NCI-H2107 treated with DMSO at 0.1 percent for 48 hours (cell line): ENCODE measurements around the gene STARD3.
A peak's percentile ranks its signal among the peaks of the same experiment; 100 is the strongest.
"Not testable (repeated sequence)": the region's sequence is repeated elsewhere in the genome, so short reads cannot be mapped to it uniquely, and the experiment has no call there.

Source experiments
- DNase-seq: peaks from one replicate; lab custom pipeline; 2025; ENCODE audit not compliant: unreplicated experiment; lab: John Stamatoyannopoulos, UW

STARD3 gene

DNA sequence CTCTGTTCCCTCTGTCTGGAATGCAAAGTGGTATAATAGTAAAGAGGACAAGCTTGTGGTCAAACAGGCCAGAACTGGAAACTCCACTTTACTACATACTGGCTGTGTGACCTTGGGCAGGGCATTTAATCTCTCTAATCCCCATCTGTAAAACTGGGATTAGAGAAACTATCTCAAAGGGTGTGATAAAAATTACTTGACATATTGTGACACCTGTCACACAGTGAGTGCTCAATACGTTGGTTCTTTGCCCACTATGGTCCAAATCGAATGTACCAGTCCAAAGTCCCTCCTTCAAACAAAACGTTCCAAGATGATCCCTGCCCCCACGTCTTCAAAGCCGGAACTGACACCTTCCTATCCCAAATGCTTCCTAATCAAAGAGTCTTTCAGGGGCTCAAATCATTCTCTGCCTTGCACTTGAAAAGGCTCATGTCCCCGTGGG is 50.2 kb downstream of the STARD3 start:
- no peak for DNase-seq

DNA sequence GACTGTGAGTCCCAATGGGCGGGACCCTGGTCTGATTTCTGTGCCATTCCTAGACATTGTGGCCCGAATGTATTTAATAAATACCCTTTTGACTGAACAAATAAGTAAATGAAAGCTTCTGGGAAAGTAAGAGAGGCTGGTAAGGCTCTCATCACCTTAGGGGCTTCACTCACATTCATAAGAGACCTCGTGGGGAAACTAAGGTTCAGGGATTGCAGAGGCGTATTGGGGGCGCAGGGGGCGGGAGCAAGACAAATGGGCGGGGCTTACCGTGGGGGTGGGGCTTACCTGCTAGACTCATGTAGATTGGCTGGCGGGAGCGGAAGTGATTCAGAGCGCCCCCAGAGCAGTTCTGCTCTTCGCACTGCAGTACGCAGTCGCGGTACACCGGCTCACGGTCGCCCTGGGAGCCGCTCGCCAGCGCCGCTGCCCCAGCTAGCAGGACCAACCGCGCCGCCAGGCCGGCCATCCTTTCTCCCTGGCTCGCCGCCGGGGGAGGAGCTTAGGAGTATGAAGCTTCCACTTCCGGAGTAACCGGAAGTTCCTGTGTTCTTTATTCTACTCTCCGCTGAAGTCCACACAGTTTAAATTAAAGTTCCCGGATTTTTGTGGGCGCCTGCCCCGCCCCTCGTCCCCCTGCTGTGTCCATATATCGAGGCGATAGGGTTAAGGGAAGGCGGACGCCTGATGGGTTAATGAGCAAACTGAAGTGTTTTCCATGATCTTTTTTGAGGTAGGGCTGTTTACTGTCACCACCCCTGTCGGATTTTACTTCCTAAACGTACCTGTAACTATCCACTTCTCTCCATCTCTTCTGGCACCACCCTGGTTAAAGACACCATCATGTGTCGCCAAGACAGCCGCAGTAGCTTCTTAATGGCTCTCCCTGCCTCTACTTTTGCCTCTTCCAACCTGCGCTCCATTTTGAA is 50.9 kb downstream of the STARD3 start, which contains the start of gene PGAP3:
Gene PGAP3 (minus strand): TSS at position 512 of the 929 bp plus-strand sequence. CDS start 43 bp downstream, at position 469.
- DNase-seq = peak; percentile 92

DNA sequence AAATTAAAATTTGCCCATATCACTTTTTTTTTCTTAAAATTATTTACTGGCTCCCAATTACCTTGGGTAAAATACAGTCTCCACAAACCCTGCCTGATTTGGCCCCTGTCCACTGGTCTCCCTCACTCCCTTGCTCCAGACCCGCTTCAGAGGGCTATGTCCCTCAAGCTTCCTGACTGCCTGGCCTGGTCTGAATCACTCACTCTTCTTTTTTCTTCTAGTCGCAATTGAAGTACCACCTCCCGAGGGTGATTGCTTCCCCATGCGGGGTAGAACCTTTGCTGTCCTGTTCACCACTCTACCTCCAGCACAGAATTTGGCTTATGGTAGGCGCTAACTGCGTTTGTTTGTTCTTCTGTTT is 51.5 kb downstream of the STARD3 start:
- no peak for DNase-seq

DNA sequence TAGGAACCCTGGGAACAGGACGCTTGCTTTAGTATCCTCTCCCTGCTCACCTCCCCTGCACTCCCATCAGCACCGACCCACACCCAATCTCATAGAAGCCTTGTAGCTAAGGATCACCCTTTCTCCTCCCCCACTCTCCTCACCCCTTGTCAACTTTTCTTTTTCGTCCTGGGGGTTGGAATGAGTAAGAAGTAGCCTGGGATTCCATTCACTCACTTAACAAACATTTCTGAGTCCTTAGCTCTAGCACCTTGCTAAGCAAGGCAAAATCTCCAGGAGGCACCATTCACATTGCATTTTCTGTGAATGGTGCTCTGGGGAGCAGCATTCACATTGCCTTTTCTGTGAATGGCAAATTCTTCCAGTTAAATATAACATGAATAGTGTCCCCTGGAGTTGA is 52.0 kb downstream of the STARD3 start:
- no peak for DNase-seq

DNA sequence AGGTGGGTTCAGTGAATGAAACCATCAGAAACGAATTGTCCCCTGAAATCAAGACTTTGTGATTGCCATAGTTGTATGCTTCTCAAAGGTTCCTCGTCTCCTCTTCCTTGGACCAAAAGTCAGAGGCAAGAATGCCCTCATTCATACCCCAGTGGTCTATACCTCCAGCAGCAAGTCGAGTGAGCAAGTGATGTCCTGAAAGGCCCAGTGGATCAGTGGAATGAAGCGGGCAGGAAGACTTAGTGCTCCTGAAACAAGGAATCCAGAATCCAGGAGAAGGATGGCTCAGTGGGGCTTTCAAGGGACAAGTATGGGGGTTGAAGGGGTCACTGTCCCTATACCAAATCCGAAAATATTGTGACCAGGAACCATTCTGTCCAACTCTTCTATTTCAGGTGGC is 57.6 kb downstream of the STARD3 start:
- no peak for DNase-seq

DNA sequence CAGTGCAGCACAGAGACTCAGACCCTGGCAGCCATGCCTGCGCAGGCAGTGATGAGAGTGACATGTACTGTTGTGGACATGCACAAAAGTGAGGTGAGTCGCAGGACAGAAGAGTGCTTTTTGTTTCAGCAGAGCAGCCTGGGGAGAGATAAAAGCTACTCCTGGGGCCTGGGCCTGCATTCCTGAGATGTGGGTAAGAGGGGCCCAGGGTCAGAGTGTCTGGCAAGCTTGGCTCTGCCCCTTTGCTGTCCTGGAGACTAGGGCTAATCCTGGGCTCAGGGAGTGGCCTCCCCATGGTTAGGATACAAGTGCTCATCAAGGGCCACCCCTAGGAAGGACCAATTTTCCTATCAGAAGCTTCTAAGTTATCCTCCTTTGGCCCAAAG is 58.1 kb downstream of the STARD3 start:
- DNase-seq = no peak

DNA sequence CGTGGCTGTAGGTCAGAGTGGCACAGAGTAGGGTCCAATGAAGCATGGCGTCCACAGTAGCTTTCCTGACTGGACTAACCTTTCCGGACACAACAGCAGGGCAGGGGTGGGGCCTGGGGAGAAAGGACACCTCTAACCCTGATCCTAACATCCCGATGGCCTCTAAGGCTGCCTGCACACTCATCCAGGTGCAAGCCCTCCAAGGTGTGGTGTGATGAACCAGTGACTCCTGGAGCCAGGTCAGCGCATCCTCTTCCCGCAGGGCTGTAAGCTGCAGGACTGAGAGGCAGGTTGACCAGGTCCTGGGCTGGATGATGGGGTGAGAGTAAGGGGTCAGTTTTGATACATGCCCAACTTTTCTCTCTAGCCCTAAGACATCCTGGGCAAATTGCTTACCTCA is 59.8 kb downstream of the STARD3 start:
- no peak for DNase-seq

DNA sequence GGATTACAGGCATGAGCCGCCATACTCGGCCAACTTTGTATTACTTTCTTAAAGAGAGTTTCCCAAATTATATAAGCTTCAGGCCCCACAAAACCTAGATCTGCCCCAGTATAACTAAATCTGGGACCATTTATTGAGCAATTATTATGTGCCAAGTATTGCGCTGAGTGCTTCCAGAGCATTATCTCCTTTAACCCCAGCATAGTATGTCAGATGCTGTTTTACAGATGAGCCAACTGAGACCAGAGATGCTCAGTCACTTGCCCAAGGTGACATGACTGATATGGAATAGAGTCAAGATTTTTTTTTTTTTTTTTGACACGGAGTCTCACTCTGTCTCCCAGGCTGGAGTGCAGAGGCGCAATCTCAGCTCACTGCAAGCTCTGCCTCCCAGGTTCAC is 61.0 kb downstream of the STARD3 start:
- DNase-seq = no peak

DNA sequence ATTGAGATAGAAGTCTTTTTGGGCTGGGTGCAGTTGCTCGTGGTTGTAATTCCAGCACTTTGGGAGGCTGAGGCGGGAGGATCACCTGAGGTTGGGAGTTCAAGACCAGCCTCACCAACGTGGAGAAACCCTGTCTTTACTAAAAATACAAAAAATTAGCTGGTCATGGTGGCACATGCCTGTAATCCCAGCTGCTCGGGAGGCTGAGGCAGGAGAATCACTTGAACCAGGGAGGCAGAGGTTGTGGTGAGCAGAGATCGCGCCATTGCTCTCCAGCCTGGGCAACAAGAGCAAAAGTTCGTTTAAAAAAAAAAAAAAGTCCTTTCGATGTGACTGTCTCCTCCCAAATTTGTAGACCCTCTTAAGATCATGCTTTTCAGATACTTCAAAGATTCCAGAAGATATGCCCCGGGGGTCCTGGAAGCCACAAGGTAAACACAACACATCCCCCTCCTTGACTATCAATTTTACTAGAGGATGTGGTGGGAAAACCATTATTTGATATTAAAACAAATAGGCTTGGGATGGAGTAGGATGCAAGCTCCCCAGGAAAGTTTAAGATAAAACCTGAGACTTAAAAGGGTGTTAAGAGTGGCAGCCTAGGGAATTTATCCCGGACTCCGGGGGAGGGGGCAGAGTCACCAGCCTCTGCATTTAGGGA is 62.3 kb downstream of the STARD3 start:
- not testable (repeated sequence) for DNase-seq

DNA sequence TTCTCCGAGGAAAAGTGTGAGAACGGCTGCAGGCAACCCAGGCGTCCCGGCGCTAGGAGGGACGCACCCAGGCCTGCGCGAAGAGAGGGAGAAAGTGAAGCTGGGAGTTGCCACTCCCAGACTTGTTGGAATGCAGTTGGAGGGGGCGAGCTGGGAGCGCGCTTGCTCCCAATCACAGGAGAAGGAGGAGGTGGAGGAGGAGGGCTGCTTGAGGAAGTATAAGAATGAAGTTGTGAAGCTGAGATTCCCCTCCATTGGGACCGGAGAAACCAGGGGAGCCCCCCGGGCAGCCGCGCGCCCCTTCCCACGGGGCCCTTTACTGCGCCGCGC is 62.8 kb downstream of the STARD3 start, which contains the start of gene ERBB2:
Gene ERBB2 (plus strand): TSS at position 247 of the 330 bp plus-strand sequence. CDS start 175 bp downstream, outside the sequence.
- DNase-seq = no peak

DNA sequence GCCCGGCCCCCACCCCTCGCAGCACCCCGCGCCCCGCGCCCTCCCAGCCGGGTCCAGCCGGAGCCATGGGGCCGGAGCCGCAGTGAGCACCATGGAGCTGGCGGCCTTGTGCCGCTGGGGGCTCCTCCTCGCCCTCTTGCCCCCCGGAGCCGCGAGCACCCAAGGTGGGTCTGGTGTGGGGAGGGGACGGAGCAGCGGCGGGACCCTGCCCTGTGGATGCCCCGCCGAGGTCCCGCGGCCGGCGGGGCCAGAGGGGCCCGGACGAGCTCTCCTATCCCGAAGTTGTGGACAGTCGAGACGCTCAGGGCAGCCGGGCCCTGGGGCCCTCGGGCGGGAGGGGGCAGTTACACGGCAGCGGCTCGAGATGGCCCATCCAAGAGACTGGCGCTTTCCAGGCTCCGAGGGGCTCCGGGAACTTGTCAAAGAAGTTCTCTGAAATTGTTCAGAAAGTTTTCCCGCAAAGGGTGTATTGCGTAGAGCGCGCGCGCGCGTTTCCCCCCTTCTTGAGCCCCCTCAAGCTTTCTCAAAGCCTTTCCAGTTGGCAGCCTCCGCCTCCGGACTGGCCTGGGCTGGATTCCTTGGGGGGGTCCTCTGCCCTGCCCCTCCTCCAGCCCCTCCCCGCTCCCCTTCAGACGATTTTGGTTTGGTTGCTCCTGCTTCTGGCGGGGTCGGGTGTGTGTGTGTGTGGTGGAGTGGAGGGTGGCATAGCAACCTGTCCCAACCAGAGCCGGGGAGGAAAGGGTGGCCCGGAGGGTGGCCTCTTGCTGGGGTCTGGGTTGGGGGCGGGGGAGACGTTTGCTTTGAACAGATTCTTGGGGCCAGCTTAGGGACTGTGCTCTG is 63.4 kb downstream of the STARD3 start:
- no peak for DNase-seq

DNA sequence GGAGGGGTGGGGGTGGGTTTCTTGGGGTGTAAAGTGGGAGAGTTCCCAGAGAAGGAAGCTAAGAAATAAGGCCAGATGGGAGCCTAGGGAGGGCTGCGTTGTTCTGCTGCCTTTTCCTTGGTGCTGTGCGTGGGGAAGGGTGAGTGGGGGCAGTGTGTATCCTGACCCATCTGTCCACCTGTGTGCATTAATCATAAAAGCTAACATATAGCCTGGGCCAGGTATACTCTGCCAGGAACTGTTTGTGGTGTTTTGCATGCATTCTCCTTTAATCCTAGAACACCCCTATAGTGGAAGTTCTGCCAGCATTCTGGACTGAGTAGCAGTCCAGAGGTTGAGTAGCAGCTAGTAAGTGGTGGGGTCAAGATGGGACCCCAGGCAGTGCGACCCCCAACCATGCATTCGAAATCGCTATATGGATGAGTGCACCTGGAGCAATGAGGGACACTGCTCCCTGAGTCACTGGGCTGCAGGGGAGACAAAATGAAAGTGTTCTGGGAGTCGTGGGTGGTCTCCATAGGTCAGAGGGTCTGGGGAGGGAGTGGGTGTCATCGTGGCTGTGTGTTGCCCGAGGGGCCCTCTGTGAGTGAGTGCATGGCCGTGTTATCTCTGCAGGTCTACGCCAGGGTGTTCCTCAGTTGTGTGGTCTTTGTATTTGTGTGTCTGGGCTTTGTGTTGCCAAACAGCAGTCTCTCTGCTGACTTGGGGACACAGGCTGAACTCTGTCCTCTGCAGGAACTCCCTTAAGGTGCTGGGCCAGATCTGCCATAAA is 64.3 kb downstream of the STARD3 start:
- DNase-seq = no peak

DNA sequence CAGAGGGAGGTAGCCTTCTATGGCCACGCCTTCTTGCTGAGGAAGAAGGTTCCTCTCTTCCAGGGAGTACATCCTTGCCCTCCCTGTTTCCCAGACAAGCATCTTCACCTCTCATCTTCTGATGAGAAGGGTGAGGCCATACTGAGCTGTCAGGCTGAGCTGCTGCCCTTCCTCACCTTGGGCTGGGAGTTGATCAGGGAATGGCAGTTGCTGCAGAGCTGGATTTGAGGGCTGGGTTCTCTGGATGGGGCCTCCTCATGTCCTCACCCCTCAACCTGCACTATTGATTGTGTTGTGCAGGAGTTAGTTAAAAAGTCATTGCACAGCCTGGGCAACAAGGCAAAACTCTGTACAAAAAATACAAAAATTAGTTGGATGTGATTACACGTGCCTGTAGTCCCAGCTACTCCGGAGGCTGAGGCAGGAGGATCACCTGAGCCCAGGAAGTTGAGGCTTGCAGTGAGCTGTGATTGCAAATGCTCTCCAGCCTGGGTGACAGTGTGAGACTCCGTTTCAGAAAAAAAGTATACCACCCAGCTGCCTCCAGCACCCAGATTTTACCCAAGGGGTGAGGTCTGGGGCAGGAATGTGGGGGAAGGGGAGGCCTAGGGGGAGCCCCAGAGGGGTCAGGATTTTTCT is 65.0 kb downstream of the STARD3 start:
- DNase-seq = no peak

DNA sequence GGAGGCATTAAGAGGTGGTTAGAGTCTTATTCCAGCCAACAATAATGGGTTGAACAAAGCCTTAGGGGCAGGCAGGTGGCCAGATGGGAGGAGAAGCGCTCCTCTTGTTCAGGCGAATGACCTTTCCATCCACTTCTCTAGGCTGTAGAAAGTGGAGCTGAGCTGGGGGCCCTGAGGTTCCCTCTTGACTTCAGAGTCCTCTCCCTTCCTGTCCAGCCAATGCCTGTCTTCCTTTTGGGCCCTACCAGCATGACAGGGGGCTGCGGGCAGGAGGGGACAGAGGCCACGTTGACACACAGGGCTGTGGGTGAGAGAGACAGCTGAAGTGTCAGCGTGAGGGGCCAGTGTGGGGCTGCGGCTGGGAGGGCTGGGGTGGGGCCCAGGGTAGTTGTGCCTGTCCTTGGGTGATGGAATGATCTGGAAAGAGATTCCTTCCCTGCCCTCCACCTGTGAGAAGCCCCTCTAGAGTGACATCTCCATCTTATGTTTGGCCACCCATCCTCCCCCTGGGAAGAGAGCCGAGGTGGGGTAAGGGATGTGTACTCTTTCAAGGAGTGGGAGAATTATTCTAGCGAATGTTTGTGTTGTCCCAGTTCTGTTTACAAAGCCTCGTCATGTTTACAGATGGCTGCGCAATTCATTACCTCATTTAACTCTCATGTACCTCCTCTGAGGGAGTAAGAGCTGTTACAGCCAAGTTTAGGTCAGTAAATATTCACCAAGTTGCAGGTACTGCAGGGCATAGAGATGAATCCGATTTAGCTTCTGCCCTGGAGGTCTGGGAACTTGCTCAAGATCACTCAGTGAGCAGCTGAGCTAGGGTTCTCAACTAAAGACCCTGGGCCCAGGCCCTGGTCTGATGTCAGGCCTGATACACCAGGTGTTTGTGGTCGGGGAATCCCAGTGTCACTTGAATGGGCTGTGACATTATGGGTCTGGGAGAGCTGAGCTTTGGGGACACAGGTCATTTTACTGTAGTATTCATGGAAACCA is 66.3 kb downstream of the STARD3 start:
- DNase-seq = no peak

DNA sequence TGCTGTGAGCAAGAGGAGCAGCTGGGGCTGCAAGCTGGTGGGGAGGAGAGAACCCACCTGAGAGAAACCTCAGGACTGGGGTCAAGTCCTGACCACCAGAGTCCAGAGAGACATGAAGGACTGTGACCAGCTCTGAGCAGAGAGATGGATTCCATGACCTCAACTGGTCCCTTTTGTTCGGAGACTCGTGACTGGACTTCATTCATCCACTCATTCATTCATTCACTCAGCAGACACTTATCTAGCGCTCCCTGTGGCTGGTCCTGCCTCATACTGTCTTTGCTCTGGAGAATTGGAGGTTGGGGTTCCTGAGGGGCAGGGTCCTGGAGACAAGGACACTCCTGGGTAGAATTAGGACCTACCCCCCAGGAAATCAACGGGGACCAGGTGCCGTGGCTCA is 67.0 kb downstream of the STARD3 start:
- no peak for DNase-seq

DNA sequence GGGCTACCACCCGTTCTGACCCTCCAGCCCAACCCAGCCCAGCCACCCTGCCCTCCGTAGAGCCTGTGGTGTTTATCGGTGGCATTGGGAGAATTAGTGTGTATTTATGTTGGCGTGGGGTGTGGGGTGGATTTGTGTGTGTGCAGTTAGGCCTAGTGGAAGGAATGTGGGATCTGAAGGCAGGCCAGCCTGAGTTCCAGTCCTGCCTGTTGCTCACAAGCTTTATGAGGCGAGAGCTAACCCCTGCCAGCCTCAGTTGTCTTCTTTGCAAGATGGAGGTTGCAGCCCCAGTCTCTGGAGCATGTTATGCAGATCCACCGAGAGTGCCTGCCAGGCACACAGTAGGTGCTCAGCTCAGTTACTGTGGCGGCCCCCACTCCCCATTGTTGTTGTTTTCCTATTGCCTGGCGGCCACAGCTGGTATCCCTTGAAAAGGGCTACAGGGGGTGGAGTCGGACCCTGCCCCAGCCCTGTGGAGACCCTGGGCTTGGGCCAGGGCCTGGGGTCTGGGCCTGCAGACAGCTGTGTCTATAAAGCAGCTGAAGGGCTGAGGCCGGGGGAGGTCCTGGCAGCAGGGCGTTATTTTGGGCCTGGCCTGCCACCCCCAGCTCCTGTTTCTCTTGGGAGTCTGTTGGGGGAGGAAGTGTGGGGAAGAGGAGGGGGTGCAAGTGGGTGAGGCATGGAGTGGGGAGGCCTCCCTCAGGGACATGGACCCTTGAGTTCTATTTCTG is 68.0 kb downstream of the STARD3 start:
- DNase-seq = no peak

DNA sequence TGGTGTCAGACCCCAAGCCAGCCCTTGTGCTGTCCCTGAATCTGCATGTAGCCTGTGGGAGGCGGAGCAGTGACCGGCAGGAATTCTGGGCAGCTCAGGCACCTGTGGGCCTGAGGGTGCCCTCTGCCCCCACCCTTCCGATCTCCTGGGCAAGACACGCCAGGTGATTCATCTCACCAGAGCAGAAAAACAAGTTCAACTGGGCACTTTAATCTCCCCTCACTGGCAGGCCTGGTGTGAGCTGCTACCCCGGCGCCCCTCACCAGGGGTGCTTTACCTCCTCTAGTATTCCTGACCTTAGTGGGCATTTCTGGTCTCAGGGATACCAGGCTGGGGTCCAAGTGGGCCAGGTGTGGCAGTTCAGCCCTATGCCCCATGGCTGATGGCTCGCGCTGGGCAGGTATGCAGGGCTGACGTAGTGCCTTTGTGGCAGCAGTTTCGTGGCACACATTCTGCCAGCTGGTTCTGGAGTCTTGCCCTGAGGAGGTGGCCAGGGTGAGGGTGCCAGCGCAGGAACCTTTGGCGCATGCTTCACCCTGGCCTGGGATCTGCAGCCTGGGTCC is 68.9 kb downstream of the STARD3 start:
- no peak for DNase-seq

DNA sequence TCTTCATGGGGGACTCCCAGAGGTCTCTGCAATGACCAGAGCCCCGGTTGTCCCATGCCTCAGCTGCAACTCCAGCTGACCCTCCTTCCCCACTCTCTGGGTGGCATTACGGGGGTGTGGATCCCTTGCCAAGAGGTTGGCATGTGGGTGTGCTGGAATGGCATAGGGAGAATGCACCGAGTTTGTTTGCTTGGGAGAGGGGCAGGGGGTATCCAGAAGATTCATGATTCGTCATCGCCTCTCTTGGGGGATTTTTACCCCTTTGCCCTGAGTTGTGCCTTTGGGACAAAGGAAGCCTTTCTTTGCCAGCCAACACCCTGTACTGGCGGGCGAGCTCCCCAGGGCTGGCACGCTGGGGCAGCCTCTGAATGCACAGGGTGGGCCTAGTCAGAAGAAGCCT is 69.4 kb downstream of the STARD3 start:
- no peak for DNase-seq
